Measurements from ENCODE around the gene RIC3. TPM values are rescaled to one million over a fixed set of nuclear protein-coding genes. Genes with fewer than 3 reads are reported as not detected.

The RIC3 gene
- total RNA-seq, 1 experiment from 2014 or later, result 23.7 TPM

DNA sequence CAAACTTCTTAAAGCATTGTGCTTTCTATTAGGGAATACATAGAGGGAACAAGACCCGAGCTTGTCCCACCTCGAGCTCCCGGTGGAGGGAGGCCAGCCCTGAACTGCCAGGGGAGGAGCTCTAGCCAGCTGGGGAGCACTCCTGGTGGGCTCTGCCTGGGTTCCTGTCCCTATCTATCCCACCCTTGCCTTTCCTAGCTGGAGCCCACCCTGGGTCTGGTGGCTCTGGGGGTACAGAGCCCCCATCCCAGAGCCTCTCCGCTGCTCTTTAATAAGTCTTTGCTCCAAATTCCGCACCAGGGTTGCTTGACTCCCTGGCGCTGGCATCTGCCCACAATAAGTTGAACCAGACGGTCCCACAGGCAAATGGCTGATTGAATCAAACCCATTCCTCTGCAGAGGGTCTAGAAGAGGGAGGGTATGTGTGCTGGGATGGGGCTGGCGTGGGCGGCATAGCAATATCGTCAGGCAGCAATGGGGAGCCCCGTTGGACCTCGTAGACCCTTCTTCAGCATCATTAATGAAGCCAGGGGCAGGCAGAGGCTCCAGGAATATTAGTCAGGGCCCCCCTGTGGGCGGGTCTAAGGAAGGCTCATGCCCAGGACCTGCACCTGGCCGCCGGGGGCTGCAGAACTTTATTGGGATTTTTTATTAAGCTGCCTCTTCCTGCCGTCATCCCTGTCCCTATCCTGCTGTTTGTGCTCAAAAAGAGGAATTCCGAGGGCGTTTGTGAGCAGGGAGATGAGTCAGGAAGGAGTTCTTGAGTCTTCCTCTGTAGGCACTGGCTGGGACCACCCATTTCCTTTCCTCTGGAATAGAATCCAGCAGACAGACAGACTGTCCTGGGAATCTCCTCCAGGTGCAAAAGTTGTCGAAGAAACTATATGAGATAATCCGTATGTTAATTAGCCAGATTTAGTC, 38.5 kb upstream of the RIC3 start:
- Histone ChIP-seq H3K27me3 (ENCODE audit: insufficient read depth, low read length) (no peaks in the 10 kb centered on the region), H3K79me1 (ENCODE audit: insufficient read depth, low read depth, low read length, poor library complexity, severe bottlenecking) (no peaks in the 10 kb centered on the region), H2BK20ac (ENCODE audit: low read depth, low read length, poor library complexity, severe bottlenecking) (no peak overlapping the region), H3K79me2 (ENCODE audit: insufficient read depth, low read length) (no peaks in the 10 kb centered on the region), H3K27ac (ENCODE audit: insufficient read length, low read depth, low read length) (no peak overlapping the region), H3K56ac (ENCODE audit: insufficient read length, low read depth, low read length) (no peak overlapping the region), H3K9ac (ENCODE audit: extremely low read depth, insufficient read length, low read length) (no peak overlapping the region), H3K4me2 (ENCODE audit: insufficient read depth, insufficient read length, low read length) (no peak overlapping the region), H3K23ac (ENCODE audit: insufficient read length, low read depth, low read length) (no peak overlapping the region), H3K14ac (ENCODE audit: insufficient read depth, low read length) (no peak overlapping the region), H3K4ac (ENCODE audit: low read depth, low read length) (no peak overlapping the region), H4K5ac (ENCODE audit: insufficient read length, low read depth, low read length) (no peak overlapping the region), H2BK12ac (ENCODE audit: insufficient read length, low read depth, low read length) (no peak overlapping the region), H3T11ph (ENCODE audit: low read length) (no peak overlapping the region), H3K4me1 (ENCODE audit: insufficient read depth, low read length) (no peaks in the 10 kb centered on the region), H2BK120ac (ENCODE audit: low read depth, low read length, poor library complexity, severe bottlenecking) (no peak overlapping the region), H4K20me1 (ENCODE audit: control insufficient read depth, insufficient read depth, insufficient read length) (no peaks in the 10 kb centered on the region), H3K23me2 (ENCODE audit: insufficient read length, low read depth, low read length, poor library complexity, severe bottlenecking) (no peaks in the 10 kb centered on the region), H2AFZ (ENCODE audit: low read length) (no peak overlapping the region), H3K18ac (ENCODE audit: insufficient read length, low read depth, low read length) (no peak overlapping the region), H4K8ac (replicated peaks; ENCODE audit: insufficient read length, low read depth, low read length) (no peak overlapping the region), H3K9me3 (ENCODE audit: control insufficient read depth, low read depth, low read length) (no peaks in the 10 kb centered on the region), H2BK5ac (ENCODE audit: insufficient read length, low read length) (no peak overlapping the region), H2AK5ac (ENCODE audit: insufficient read length, low read length) (no peak overlapping the region), H4K91ac (ENCODE audit: insufficient read length, low read depth, low read length) (no peak overlapping the region), H2BK15ac (ENCODE audit: low read depth, low read length) (no peak overlapping the region)
- peak overlapping the region in 1 of 3 experiments; percentile 88; a peak in 1 of 7 replicates for H3K27ac Mint-ChIP-seq
- H3K4me3 Mint-ChIP-seq, result no peak overlapping the region
- H3K36me3 Mint-ChIP-seq (ENCODE audit: insufficient read depth in 1 of 3, low read depth in 3 of 3), result no peaks in the 10 kb centered on the region
- peaks cover 9% of the 10 kb centered on the region for H3K27me3 Mint-ChIP-seq (ENCODE audit: low read depth)
- H3K9me3 Mint-ChIP-seq, result no peaks in the 10 kb centered on the region
- no peak for TF ChIP-seq CTCF (conservative IDR thresholded peaks at IDR 0.05)
- peak; percentile 39 for DNase-seq
- H3K4me1 Mint-ChIP-seq, result peaks cover 15 to 18% of the 10 kb centered on the region in 2 experiments
- no CpG with 5 or more reads among the region's 20 CpGs for WGBS (ENCODE audit: extremely low coverage, insufficient read length, low lambda C conversion rate)

Measured in H9 (cell line).